Left ventricle myocardium superior (tissue), 1 donor: ENCODE results near the gene CACYBP. TPM values are rescaled to one million over a fixed set of nuclear protein-coding genes. Genes with fewer than 3 reads are reported as not detected.

ENCODE experiments used
- ATAC-seq: fragments of 200-7000 bp; cut with Tn5 transposase; one replicate; pipeline ENCODE4 v1.9.1; 2020; ENCODE audit warnings: mild to moderate bottlenecking, moderate library complexity
- DNase-seq: peaks from one replicate; pipeline ENCODE4 v3.0.0-alpha.2; 2020
- intact Hi-C: fragments of 100-400 bp; cut with micrococcal nuclease; formaldehyde crosslinking; loops from one replicate; pipeline ENCODE4 v1.11.0; 2022
- total RNA-seq: library from RNA; stranded (reverse); fragmentation: NEBNext Ultra II Directional; extraction: Animal tissue kit (Norgen Biotek cat#: 25700); gene quantifications from one replicate; pipeline ENCODE4 v1.2.1, GENCODE V29; 2021
- donor health status: DM: no; HTN: yes; CAD: no; lungs with severe emphysema.

Gene CACYBP
- total RNA-seq, 1 donor from 2014 or later: 92.5 TPM

- intact Hi-C loops: no loop called here
- ATAC-seq: no peak
- DNase-seq: no peak
Measured at GRCh38 chr1:174969977-174970376, 29.8 kb upstream of the CACYBP start.

DNA sequence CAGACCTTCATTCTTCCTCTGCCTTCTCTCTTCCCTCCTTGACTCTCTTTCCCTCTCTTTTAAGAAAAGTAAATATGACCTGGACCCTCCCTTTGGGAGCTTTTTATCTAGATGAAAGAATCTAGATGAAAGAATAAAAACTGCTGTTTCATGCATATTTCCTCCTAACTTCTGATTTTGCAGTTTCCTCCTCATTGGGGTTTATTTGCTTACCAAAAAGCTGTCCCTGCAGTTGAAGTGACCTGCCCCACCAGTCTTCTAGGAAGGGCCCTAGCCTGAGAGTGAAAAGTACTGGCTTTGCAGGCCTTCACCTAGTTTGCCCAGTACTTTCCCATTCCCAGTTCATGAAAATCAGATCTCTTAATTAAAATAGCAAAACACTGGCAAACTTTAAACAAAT, 28.3 kb upstream of the CACYBP start:
- ATAC-seq (no peak), DNase-seq (no peak)
- intact Hi-C loops: no loop called here

- no peak for DNase-seq
- intact Hi-C loops: no loop called here
- ATAC-seq: no peak
Measured at GRCh38 chr1:174971902-174972301, 27.8 kb upstream of the CACYBP start.

DNA sequence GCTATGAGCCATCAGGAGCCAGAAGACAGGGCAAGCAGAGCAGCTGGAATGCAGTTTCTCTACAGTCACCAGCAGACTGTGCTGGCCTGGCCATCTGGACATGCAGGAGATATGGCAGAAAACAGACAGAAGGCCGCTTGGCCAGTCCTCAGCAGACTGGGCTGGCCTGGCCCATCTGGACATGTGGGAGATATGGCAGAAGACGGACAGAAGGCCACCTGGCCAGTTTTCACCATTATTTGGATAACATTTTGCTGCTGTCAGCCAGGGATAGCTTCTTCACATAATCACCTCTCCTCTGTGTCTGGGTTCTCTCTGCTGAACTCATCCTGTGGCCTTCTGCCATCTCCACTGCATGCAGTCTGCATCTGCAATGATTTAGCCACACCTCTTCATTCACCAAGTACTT, 25.0 kb upstream of the CACYBP start:
- ATAC-seq (peak; percentile 88), DNase-seq (peak; percentile 71)
- intact Hi-C loops: no loop called here

- ATAC-seq: no peak
- intact Hi-C loops: no loop called here
- no peak for DNase-seq
Measured at GRCh38 chr1:174975764-174976163, 24.0 kb upstream of the CACYBP start.

DNA sequence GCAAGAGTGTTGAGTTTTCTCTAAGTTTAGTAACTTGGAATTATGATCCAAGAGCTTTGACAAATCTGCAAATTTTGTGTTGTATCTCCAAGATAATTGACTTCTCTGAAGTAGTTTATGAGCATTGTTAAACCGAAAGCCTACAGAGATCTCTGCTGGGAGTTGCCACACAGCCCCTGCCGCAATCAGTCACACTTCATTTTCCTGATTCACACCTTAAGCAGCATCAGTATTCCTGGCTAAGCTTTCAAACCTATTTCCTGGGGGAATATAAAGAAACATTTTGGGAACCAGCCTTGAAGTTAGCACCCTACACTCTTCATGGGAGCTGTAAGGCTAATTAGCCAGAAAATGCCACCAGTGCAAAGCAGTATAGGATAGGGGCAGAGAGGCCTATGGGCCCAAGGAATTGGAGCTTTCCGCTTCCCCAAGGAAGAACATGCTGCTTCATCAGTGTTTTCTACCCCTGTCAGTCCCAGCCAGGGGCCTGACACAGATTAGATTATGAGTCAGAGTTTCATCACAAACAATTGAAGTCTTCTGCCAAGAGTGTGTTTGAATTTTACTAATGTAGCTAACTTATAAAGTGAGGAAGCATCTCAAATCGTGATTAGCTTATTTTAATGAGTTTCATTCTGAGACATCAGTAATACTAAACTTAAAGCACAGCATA, 23.2 kb upstream of the CACYBP start:
- DNase-seq (no peak), ATAC-seq (peak; percentile 68)
- intact Hi-C loops: no loop called here

- ATAC-seq (no peak), DNase-seq (no peak)
- intact Hi-C loops: loop anchor here (2.0 kb wide), 1 partner anchor 212 kb away; no protein-coding TSS in a partner anchor
Measured at GRCh38 chr1:174982971-174983689, 16.6 kb upstream of the CACYBP start.

DNA sequence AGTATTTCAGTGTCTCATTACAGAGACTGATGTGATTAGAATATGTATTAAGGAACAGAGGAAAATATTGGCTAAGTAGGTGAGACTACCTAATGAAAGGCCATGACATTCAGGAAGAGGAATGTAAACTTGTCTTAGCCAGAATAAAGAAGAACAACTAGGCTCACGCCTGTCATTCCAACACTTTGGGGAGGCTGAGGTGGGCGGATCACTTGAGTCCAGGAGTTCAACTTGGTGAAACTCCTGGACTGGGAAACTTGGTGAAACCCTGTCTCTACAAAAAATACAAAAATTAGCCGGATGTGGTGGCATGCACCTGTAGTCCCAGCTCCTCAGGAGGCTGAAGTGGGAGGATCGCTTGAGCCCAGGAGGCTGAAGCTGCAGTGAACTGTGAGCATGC, 14.8 kb upstream of the CACYBP start:
- DNase-seq (no peak), ATAC-seq (no peak)
- intact Hi-C loops: no loop called here

DNA sequence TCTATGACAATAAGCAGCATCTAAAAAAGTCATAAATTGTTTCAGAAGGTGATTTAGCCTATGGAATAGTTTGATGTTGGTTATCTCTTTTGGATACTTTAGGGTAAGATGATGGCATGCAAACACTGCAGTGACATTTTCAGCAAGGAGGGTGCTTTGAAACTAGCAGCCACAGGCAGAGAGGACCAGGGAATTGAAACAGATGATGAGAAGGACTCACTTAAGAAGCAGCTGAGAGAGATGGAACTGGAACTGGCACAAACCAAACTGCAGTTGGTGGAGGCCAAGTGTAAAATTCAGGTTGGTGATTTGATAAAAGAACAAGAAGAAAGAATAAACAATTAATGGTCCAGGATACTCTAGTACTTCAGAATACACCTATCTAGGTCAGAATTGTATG, 11.2 kb upstream of the CACYBP start:
- DNase-seq (no peak), ATAC-seq (no peak)
- intact Hi-C loops: no loop called here

GRCh38 chr1:174988986-174989385, 10.8 kb upstream of the CACYBP start:
- DNase-seq: no peak
- intact Hi-C loops: no loop called here
- ATAC-seq: no peak

DNA sequence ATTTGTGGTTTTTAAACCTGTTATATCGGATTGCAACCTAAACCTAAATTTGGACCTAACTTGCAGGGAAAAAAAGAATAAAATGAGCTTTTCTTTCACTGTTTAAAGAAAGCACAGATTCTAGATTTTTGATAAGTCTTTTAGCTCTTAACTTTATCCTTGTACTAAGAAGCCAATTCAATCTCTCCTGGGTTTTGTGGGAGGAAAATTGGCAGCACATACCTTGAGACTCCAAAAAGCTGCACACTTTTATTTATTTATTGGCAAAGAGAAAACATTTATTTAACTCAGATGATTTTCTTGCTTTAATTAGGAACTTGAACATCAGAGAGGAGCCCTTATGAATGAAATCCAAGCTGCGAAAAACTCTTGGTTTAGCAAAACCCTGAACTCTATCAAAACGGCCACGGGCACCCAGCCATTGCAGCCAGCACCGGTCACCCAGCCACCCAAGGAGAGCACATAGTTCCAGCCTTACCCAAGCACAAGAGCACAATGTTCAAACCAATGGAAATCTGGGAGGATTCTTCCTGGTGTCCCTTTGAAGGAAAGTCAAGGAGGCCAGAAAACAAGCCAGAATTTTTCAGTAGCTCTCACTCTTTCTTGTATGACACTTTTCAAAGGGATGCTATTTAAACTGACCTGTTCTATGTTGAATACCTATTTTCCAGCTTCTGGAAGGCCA, 10.1 kb upstream of the CACYBP start:
- ATAC-seq: peak; percentile 69

GRCh38 chr1:174990382-174990999, 9.3 kb upstream of the CACYBP start:
- DNase-seq (no peak), ATAC-seq (peak; percentile 81)
- intact Hi-C loops: no loop called here

More for the DNA sequence above, 10.1 kb upstream of the CACYBP start:
- DNase-seq: peak; percentile 44
- intact Hi-C loops: no loop called here

DNA sequence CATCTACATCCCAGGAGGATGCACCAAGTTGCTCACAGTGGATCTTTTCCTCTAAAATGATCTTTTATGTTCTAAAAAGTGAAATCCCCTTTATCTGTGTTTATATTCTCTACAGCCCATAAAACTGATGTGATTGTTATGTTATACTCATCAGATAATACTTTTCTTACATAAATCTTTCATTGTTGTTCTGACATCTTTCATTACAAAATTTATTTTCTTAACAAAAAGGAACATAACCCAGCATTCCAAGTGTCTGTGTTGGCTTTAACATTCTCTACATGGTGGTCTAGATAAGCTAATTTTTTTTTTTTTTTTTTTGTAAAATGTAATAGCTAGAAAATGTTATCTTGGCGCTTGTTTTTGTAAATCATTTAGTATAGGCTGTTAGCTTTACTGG, 8.3 kb upstream of the CACYBP start:
- DNase-seq (no peak), ATAC-seq (no peak)
- intact Hi-C loops: no loop called here

DNA sequence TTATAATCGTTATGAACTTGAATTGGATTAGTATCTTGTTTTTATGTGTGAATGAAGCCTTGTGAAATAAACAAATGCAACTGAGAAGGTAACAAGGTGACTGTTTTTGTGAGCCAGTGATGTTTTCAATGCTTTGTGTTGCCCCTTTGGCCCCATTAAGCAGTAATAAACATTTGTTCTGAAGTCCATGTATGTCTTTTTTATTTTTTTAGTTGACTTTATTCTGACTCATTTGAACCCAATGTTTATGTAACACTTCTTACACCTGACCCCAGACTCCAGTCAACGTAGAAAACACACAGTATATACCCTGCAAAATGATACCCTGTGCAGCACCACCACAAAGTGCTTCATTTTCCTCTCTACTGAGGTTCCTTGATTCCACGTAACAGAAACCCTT, 4.6 kb upstream of the CACYBP start:
- DNase-seq: no peak
- no peak for ATAC-seq
- intact Hi-C loops: loop anchor here (5.0 kb wide), 1 partner anchor 223 kb away; no protein-coding TSS in a partner anchor

GRCh38 chr1:174995916-174996315, 3.8 kb upstream of the CACYBP start:
- no peak for DNase-seq
- intact Hi-C loops: loop anchor here (5.0 kb wide), 1 partner anchor 224 kb away; no protein-coding TSS in a partner anchor
- ATAC-seq: no peak

DNA sequence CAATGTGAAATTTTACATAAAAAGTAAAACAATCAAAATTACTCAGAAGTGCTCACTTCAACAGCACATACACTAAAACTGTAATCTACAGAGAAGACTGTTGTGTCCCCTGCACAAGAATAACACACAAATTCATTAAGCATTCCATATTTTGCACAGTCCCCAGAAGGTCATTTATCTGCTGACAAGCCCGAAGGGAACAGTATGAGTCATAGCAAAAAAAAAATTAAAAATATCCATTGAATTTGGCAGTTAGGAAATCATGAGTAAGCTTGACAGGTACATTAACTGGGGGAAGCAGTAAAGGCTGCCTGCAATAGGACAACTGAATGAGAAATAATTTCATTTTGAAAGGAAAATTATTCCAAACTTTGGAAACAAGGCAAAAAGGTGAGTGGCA, 3.3 kb upstream of the CACYBP start:
- no peak for DNase-seq
- ATAC-seq: no peak
- intact Hi-C loops: loop anchor here (5.0 kb wide), 1 partner anchor 224 kb away; no protein-coding TSS in a partner anchor

DNA sequence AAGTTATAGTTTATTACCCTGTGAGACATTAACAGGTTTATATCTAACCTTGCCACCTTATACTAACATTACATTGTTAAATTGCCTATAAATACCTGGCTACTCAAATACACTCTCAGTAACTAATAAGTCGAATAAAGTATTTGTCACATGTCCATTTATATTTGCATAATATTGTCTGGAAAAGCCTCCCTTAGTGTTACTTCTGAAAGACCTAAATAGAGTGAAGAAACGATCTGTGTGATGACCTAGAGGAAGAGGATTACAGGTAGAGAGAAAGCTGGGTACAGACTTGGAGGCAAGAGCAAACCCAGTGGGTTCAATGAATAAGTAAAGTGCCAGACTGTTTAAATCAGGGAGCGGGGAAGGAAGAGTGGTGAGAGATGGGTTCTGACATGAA, 2.7 kb upstream of the CACYBP start:
- ATAC-seq (no peak), DNase-seq (no peak)
- intact Hi-C loops: loop anchor here (5.0 kb wide), 1 partner anchor 225 kb away; no protein-coding TSS in a partner anchor

- intact Hi-C loops: loop anchor here (5.0 kb wide), 1 partner anchor 226 kb away; no protein-coding TSS in a partner anchor
- ATAC-seq (no peak), DNase-seq (no peak)
Measured at GRCh38 chr1:174998569-174999215, 1.1 kb upstream of the CACYBP start.
